NOMO-1 treated with dmso at 0.1 percent for 144 hours (cell line): Measurements from ENCODE around the gene STK4.
"Not testable (repeated sequence)": the region's sequence is repeated elsewhere in the genome, so short reads cannot be mapped to it uniquely, and the experiment has no call there.

Source experiments
- DNase-seq: peaks from one replicate; lab custom pipeline; 2025; ENCODE audit not compliant: unreplicated experiment; lab: John Stamatoyannopoulos, UW

The STK4 gene

GRCh38 chr20:45021631-45022030 lies 55.3 kb downstream of the STK4 start:
- DNase-seq = no peak

GRCh38 chr20:45023140-45023539 lies 56.8 kb downstream of the STK4 start:
- DNase-seq = not testable (repeated sequence)

GRCh38 chr20:45028424-45029136 lies 62.3 kb downstream of the STK4 start:
- DNase-seq = no peak

- DNase-seq = no peak
These were observed 63.6 kb downstream of the STK4 start for GRCh38 chr20:45029884-45030283.

- no peak for DNase-seq
These were observed 66.0 kb downstream of the STK4 start for GRCh38 chr20:45032276-45032675.

GRCh38 chr20:45032781-45033180 lies 66.5 kb downstream of the STK4 start:
- no peak for DNase-seq

GRCh38 chr20:45034436-45034835 lies 68.1 kb downstream of the STK4 start:
- DNase-seq = no peak

- no peak for DNase-seq
These were observed 69.9 kb downstream of the STK4 start for GRCh38 chr20:45036044-45036755.

GRCh38 chr20:45037050-45037449 lies 70.7 kb downstream of the STK4 start:
- DNase-seq = no peak

- DNase-seq = no peak
These were observed 71.3 kb downstream of the STK4 start for GRCh38 chr20:45037635-45038034.

- no peak for DNase-seq
These were observed 72.6 kb downstream of the STK4 start for GRCh38 chr20:45038745-45039474.

- peak; percentile 83 for DNase-seq
These were observed 73.1 kb downstream of the STK4 start for GRCh38 chr20:45039475-45039820.

- no peak for DNase-seq
These were observed 75.4 kb downstream of the STK4 start for GRCh38 chr20:45041464-45042337.

GRCh38 chr20:45042978-45043377 lies 76.7 kb downstream of the STK4 start:
- no peak for DNase-seq

- DNase-seq = peak; percentile 31
These were observed 77.8 kb downstream of the STK4 start for GRCh38 chr20:45044084-45044573.

GRCh38 chr20:45044601-45045000 lies 78.3 kb downstream of the STK4 start:
- DNase-seq = no peak

GRCh38 chr20:45047581-45048119 lies 81.3 kb downstream of the STK4 start:
- no peak for DNase-seq

GRCh38 chr20:45049438-45049837 lies 83.1 kb downstream of the STK4 start:
- DNase-seq = no peak

- peak; percentile 16 for DNase-seq
These were observed 83.7 kb downstream of the STK4 start for GRCh38 chr20:45049904-45050471.
